ENCODE data around the gene CERS3.

GRCh38 chr15:100464256-100464655 lies 64.5 kb downstream of the CERS3 start:
- TF ChIP-seq, protein P1, sequence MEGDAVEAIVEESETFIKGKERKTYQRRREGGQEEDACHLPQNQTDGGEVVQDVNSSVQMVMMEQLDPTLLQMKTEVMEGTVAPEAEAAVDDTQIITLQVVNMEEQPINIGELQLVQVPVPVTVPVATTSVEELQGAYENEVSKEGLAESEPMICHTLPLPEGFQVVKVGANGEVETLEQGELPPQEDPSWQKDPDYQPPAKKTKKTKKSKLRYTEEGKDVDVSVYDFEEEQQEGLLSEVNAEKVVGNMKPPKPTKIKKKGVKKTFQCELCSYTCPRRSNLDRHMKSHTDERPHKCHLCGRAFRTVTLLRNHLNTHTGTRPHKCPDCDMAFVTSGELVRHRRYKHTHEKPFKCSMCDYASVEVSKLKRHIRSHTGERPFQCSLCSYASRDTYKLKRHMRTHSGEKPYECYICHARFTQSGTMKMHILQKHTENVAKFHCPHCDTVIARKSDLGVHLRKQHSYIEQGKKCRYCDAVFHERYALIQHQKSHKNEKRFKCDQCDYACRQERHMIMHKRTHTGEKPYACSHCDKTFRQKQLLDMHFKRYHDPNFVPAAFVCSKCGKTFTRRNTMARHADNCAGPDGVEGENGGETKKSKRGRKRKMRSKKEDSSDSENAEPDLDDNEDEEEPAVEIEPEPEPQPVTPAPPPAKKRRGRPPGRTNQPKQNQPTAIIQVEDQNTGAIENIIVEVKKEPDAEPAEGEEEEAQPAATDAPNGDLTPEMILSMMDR (IDR thresholded peaks at IDR 0.05): no peak
- TF ChIP-seq POLR2A (IDR thresholded peaks at IDR 0.05): no peak

All from thyroid gland (tissue), 4 donors.